ENCODE results near the gene YIF1A.
A peak's percentile ranks its signal among the peaks of the same experiment; 100 is the strongest.

The YIF1A gene

GRCh38 chr11:66299186-66299585 is 10.2 kb upstream of the YIF1A start:
- no peaks in the 10 kb centered on the region for H3K9me3 ChIP-seq (ENCODE audit: insufficient read depth, low read depth, low read length)
- no peak overlapping the region for H3K9ac ChIP-seq (ENCODE audit: low read depth, low read length)
- peaks cover 5% of the 10 kb centered on the region; the same call in 1 of the 2 replicates for H3K27me3 ChIP-seq (ENCODE audit: insufficient read depth, low read length)
- H3K27ac ChIP-seq (ENCODE audit: low read length) = no peak overlapping the region
- H3K36me3 ChIP-seq (ENCODE audit: insufficient read depth, low read depth, low read length) = no peaks in the 10 kb centered on the region
- H3K4me3 ChIP-seq (ENCODE audit: low read length) = no peak overlapping the region
- peaks cover 3% of the 10 kb centered on the region; the same call in 1 of the 2 replicates for H3K4me1 ChIP-seq (ENCODE audit: insufficient read depth, low read length)

- Histone ChIP-seq H3K4me1 (ENCODE audit: insufficient read depth, low read length) (peaks cover 3% of the 10 kb centered on the region; the same call in 1 of the 2 replicates), H3K36me3 (ENCODE audit: insufficient read depth, low read depth, low read length) (no peaks in the 10 kb centered on the region), H3K4me3 (ENCODE audit: low read length) (no peak overlapping the region), H3K27ac (ENCODE audit: low read length) (no peak overlapping the region), H3K9ac (ENCODE audit: low read depth, low read length) (no peak overlapping the region), H3K9me3 (ENCODE audit: insufficient read depth, low read depth, low read length) (no peaks in the 10 kb centered on the region), H3K27me3 (ENCODE audit: insufficient read depth, low read length) (peaks cover 20% of the 10 kb centered on the region)
Observed at GRCh38 chr11:66297610-66298009, 8.7 kb upstream of the YIF1A start.

- Histone ChIP-seq H3K4me1 (ENCODE audit: insufficient read depth, low read length) (peaks cover 3% of the 10 kb centered on the region; the same call in 1 of the 2 replicates), H3K36me3 (ENCODE audit: insufficient read depth, low read depth, low read length) (no peaks in the 10 kb centered on the region), H3K9me3 (ENCODE audit: insufficient read depth, low read depth, low read length) (no peaks in the 10 kb centered on the region), H3K27ac (ENCODE audit: low read length) (no peak overlapping the region), H3K9ac (ENCODE audit: low read depth, low read length) (no peak overlapping the region), H3K27me3 (ENCODE audit: insufficient read depth, low read length) (peaks cover 46% of the 10 kb centered on the region), H3K4me3 (ENCODE audit: low read length) (no peak overlapping the region)
Observed at GRCh38 chr11:66294626-66295620, 6.0 kb upstream of the YIF1A start.

- Histone ChIP-seq H3K4me3 (ENCODE audit: low read length) (no peak overlapping the region), H3K4me1 (ENCODE audit: insufficient read depth, low read length) (peaks cover 6% of the 10 kb centered on the region; the same call in 1 of the 2 replicates), H3K9me3 (ENCODE audit: insufficient read depth, low read depth, low read length) (no peaks in the 10 kb centered on the region), H3K27ac (ENCODE audit: low read length) (no peak overlapping the region), H3K36me3 (ENCODE audit: insufficient read depth, low read depth, low read length) (no peaks in the 10 kb centered on the region), H3K9ac (ENCODE audit: low read depth, low read length) (no peak overlapping the region), H3K27me3 (ENCODE audit: insufficient read depth, low read length) (peaks cover 50% of the 10 kb centered on the region)
Observed at GRCh38 chr11:66293777-66294625, 5.1 kb upstream of the YIF1A start.

GRCh38 chr11:66293352-66293751 is 4.4 kb upstream of the YIF1A start:
- H3K9ac ChIP-seq (ENCODE audit: low read depth, low read length) = no peak overlapping the region
- H3K4me3 ChIP-seq (ENCODE audit: low read length) = no peak overlapping the region
- H3K4me1 ChIP-seq (ENCODE audit: insufficient read depth, low read length) = peaks cover 6% of the 10 kb centered on the region; the same call in 1 of the 2 replicates
- H3K36me3 ChIP-seq (ENCODE audit: insufficient read depth, low read depth, low read length) = no peaks in the 10 kb centered on the region
- no peak overlapping the region for H3K27ac ChIP-seq (ENCODE audit: low read length)
- no peaks in the 10 kb centered on the region for H3K9me3 ChIP-seq (ENCODE audit: insufficient read depth, low read depth, low read length)
- peaks cover 50% of the 10 kb centered on the region for H3K27me3 ChIP-seq (ENCODE audit: insufficient read depth, low read length)

- no peak overlapping the region; the same call in 1 of the 2 replicates for H3K4me3 ChIP-seq (ENCODE audit: low read length)
- peaks cover 6% of the 10 kb centered on the region; the same call in 1 of the 2 replicates for H3K4me1 ChIP-seq (ENCODE audit: insufficient read depth, low read length)
- peaks cover 50% of the 10 kb centered on the region for H3K27me3 ChIP-seq (ENCODE audit: insufficient read depth, low read length)
- H3K9me3 ChIP-seq (ENCODE audit: insufficient read depth, low read depth, low read length) = no peaks in the 10 kb centered on the region
- H3K9ac ChIP-seq (ENCODE audit: low read depth, low read length) = no peak overlapping the region
- no peak overlapping the region for H3K27ac ChIP-seq (ENCODE audit: low read length)
- H3K36me3 ChIP-seq (ENCODE audit: insufficient read depth, low read depth, low read length) = no peaks in the 10 kb centered on the region
Observed at GRCh38 chr11:66292543-66293332, 3.8 kb upstream of the YIF1A start.

- Histone ChIP-seq H3K36me3 (ENCODE audit: insufficient read depth, low read depth, low read length) (no peaks in the 10 kb centered on the region), H3K9me3 (ENCODE audit: insufficient read depth, low read depth, low read length) (no peaks in the 10 kb centered on the region), H3K27me3 (ENCODE audit: insufficient read depth, low read length) (peaks cover 45% of the 10 kb centered on the region), H3K4me1 (ENCODE audit: insufficient read depth, low read length) (peaks cover 4% of the 10 kb centered on the region; the same call in 1 of the 2 replicates), H3K9ac (ENCODE audit: low read depth, low read length) (no peak within 1 kb of the TSS), H3K4me3 (ENCODE audit: low read length) (peak within 1 kb of the TSS; percentile 56), H3K27ac (ENCODE audit: low read length) (no peak within 1 kb of the TSS)
Observed at GRCh38 chr11:66291706-66292542, 3.0 kb upstream of the YIF1A start, which contains the start of gene TMEM151A. TMEM151A (plus strand) TSS chr11:66291894; CDS start chr11:66292014, 120 bp downstream.

- H3K4me1 ChIP-seq (ENCODE audit: insufficient read depth, low read length) = peaks cover 4% of the 10 kb centered on the region; the same call in 1 of the 2 replicates
- H3K36me3 ChIP-seq (ENCODE audit: insufficient read depth, low read depth, low read length) = no peaks in the 10 kb centered on the region
- no peaks in the 10 kb centered on the region for H3K9me3 ChIP-seq (ENCODE audit: insufficient read depth, low read depth, low read length)
- H3K4me3 ChIP-seq (ENCODE audit: low read length) = peak overlapping the region; percentile 56
- no peak overlapping the region for H3K9ac ChIP-seq (ENCODE audit: low read depth, low read length)
- no peak overlapping the region for H3K27ac ChIP-seq (ENCODE audit: low read length)
- peaks cover 45% of the 10 kb centered on the region for H3K27me3 ChIP-seq (ENCODE audit: insufficient read depth, low read length)
Observed at GRCh38 chr11:66291303-66291705, 2.4 kb upstream of the YIF1A start.

- peaks cover 4% of the 10 kb centered on the region; the same call in 1 of the 2 replicates for H3K4me1 ChIP-seq (ENCODE audit: insufficient read depth, low read length)
- no peaks in the 10 kb centered on the region for H3K36me3 ChIP-seq (ENCODE audit: insufficient read depth, low read depth, low read length)
- H3K9ac ChIP-seq (ENCODE audit: low read depth, low read length) = no peak overlapping the region
- H3K9me3 ChIP-seq (ENCODE audit: insufficient read depth, low read depth, low read length) = no peaks in the 10 kb centered on the region
- peaks cover 45% of the 10 kb centered on the region for H3K27me3 ChIP-seq (ENCODE audit: insufficient read depth, low read length)
- H3K4me3 ChIP-seq (ENCODE audit: low read length) = no peak overlapping the region
- H3K27ac ChIP-seq (ENCODE audit: low read length) = no peak overlapping the region
Observed at GRCh38 chr11:66290330-66290621, 1.3 kb upstream of the YIF1A start.

GRCh38 chr11:66289548-66290329 is 796 bp upstream of the YIF1A start:
- H3K4me1 ChIP-seq (ENCODE audit: insufficient read depth, low read length) = peaks cover 4% of the 10 kb centered on the region; the same call in 1 of the 2 replicates
- peak overlapping the region; percentile 36 for H3K27ac ChIP-seq (ENCODE audit: low read length)
- peak overlapping the region; percentile 63; the same call in 1 of the 2 replicates for H3K9ac ChIP-seq (ENCODE audit: low read depth, low read length)
- peak overlapping the region; percentile 96 for H3K4me3 ChIP-seq (ENCODE audit: low read length)
- H3K36me3 ChIP-seq (ENCODE audit: insufficient read depth, low read depth, low read length) = no peaks in the 10 kb centered on the region
- no peaks in the 10 kb centered on the region for H3K9me3 ChIP-seq (ENCODE audit: insufficient read depth, low read depth, low read length)
- H3K27me3 ChIP-seq (ENCODE audit: insufficient read depth, low read length) = peaks cover 45% of the 10 kb centered on the region
